ENCODE data around the gene PCDHGA10.
A peak's percentile ranks its signal among the peaks of the same experiment; 100 is the strongest.

PCDHGA10 gene

GRCh38 chr5:141412854-141413539, at the start of gene PCDHGA10:
Gene PCDHGA10 (plus strand): TSS chr5:141412987. CDS start chr5:141413176, 189 bp downstream.
- Histone ChIP-seq H4K20me1 (ENCODE audit: insufficient read depth, low read length) (no peaks in the 10 kb centered on the region), H3K9me3 (ENCODE audit: insufficient read depth, low read length) (no peaks in the 10 kb centered on the region), H2AFZ (ENCODE audit: low read depth, low read length) (peak within 1 kb of the TSS; percentile 97), H3K4me1 (ENCODE audit: low read length) (no peaks in the 10 kb centered on the region), H3K9ac (ENCODE audit: low read length) (peak within 1 kb of the TSS; percentile 59), H3K4me3 (ENCODE audit: low read length) (peak within 1 kb of the TSS; percentile 89), H3K27me3 (ENCODE audit: low read depth, low read length) (no peaks in the 10 kb centered on the region), H3K27ac (ENCODE audit: low read length) (no peak within 1 kb of the TSS), H3K4me2 (ENCODE audit: low read length) (peak within 1 kb of the TSS; percentile 83), H3K79me2 (ENCODE audit: low read length) (no peaks in the 10 kb centered on the region), H3K36me3 (replicated peaks; ENCODE audit: low read depth, low read length) (no peaks in the 10 kb centered on the region)
- TF ChIP-seq EZH2phosphoT487 (IDR thresholded peaks at IDR 0.05; ENCODE audit: low read depth), result no peak
- TF ChIP-seq CTCF (IDR thresholded peaks at IDR 0.05; ENCODE audit: low read depth, low read length), result peak; percentile 66

GRCh38 chr5:141363952-141364660, 48.7 kb upstream of the PCDHGA10 start, which contains the start of gene PCDHGA5:
Gene PCDHGA5 (plus strand): TSS chr5:141364162. CDS start chr5:141364331, 169 bp downstream.
- Histone ChIP-seq H3K36me3 (replicated peaks; ENCODE audit: low read depth, low read length) (no peaks in the 10 kb centered on the region), H3K27me3 (ENCODE audit: low read depth, low read length) (no peaks in the 10 kb centered on the region), H3K9ac (ENCODE audit: low read length) (no peak within 1 kb of the TSS), H3K79me2 (ENCODE audit: low read length) (no peaks in the 10 kb centered on the region), H3K27ac (ENCODE audit: low read length) (no peak within 1 kb of the TSS), H2AFZ (ENCODE audit: low read depth, low read length) (no peak within 1 kb of the TSS), H3K9me3 (ENCODE audit: insufficient read depth, low read length) (no peaks in the 10 kb centered on the region), H4K20me1 (ENCODE audit: insufficient read depth, low read length) (no peaks in the 10 kb centered on the region), H3K4me1 (ENCODE audit: low read length) (no peaks in the 10 kb centered on the region), H3K4me3 (ENCODE audit: low read length) (no peak within 1 kb of the TSS), H3K4me2 (ENCODE audit: low read length) (no peak within 1 kb of the TSS)
- TF ChIP-seq CTCF (IDR thresholded peaks at IDR 0.05; ENCODE audit: low read depth, low read length) (no peak), EZH2phosphoT487 (IDR thresholded peaks at IDR 0.05; ENCODE audit: low read depth) (no peak)

GRCh38 chr5:141366016-141366896, 46.5 kb upstream of the PCDHGA10 start:
- H3K4me3 ChIP-seq (ENCODE audit: low read length), result no peak overlapping the region
- no peak overlapping the region for H3K27ac ChIP-seq (ENCODE audit: low read length)
- H2AFZ ChIP-seq (ENCODE audit: low read depth, low read length), result no peak overlapping the region
- H3K9ac ChIP-seq (ENCODE audit: low read length), result no peak overlapping the region
- no peaks in the 10 kb centered on the region for H3K9me3 ChIP-seq (ENCODE audit: insufficient read depth, low read length)
- H3K36me3 ChIP-seq (replicated peaks; ENCODE audit: low read depth, low read length), result no peaks in the 10 kb centered on the region
- H3K4me2 ChIP-seq (ENCODE audit: low read length), result no peak overlapping the region
- H3K79me2 ChIP-seq (ENCODE audit: low read length), result no peaks in the 10 kb centered on the region
- no peaks in the 10 kb centered on the region for H3K27me3 ChIP-seq (ENCODE audit: low read depth, low read length)
- TF ChIP-seq CTCF (IDR thresholded peaks at IDR 0.05; ENCODE audit: low read depth, low read length), result no peak
- no peak for TF ChIP-seq EZH2phosphoT487 (IDR thresholded peaks at IDR 0.05; ENCODE audit: low read depth)
- no peaks in the 10 kb centered on the region for H3K4me1 ChIP-seq (ENCODE audit: low read length)
- no peaks in the 10 kb centered on the region for H4K20me1 ChIP-seq (ENCODE audit: insufficient read depth, low read length)
